IPS-18a (cell line): ENCODE results near the gene LIMK2.
"Not testable (repeated sequence)": the region's sequence is repeated elsewhere in the genome, so short reads cannot be mapped to it uniquely, and the experiment has no call there.

Source experiments
- H3K27ac ChIP-seq: one replicate; pipeline ENCODE4 v1.5.1; 2013; ENCODE audit warnings: low read length
- H3K27me3 ChIP-seq: one replicate; pipeline ENCODE4 v1.6.1; 2013; ENCODE audit warnings: mild to moderate bottlenecking, low read length; ENCODE audit not compliant: control insufficient read depth, insufficient read depth
- H3K36me3 ChIP-seq: one replicate; pipeline ENCODE4 v1.6.1; 2013; ENCODE audit warnings: low read depth, low read length; ENCODE audit not compliant: control insufficient read depth
- H3K4me1 ChIP-seq: one replicate; pipeline ENCODE4 v1.6.1; 2013; ENCODE audit warnings: low read depth, low read length; ENCODE audit not compliant: control insufficient read depth
- H3K4me3 ChIP-seq: one replicate; pipeline ENCODE4 v1.5.1; 2013; ENCODE audit warnings: low read length
- H3K9ac ChIP-seq: one replicate; pipeline ENCODE4 v1.6.1; 2013; ENCODE audit warnings: mild to moderate bottlenecking, low read length, moderate library complexity
- H3K9me3 ChIP-seq: one replicate; pipeline ENCODE4 v1.6.1; 2013; ENCODE audit warnings: low read depth, low read length; ENCODE audit not compliant: control insufficient read depth

LIMK2 gene

GRCh38 chr22:31215018-31215535, 3.0 kb downstream of the LIMK2 start:
- H3K36me3 ChIP-seq = no peaks in the 10 kb centered on the region
- no peaks in the 10 kb centered on the region for H3K27me3 ChIP-seq
- H3K9me3 ChIP-seq = no peaks in the 10 kb centered on the region
- peaks cover 4% of the 10 kb centered on the region for H3K4me1 ChIP-seq
- no peak overlapping the region for H3K27ac ChIP-seq
- no peak overlapping the region for H3K9ac ChIP-seq
- no peak overlapping the region for H3K4me3 ChIP-seq

DNA sequence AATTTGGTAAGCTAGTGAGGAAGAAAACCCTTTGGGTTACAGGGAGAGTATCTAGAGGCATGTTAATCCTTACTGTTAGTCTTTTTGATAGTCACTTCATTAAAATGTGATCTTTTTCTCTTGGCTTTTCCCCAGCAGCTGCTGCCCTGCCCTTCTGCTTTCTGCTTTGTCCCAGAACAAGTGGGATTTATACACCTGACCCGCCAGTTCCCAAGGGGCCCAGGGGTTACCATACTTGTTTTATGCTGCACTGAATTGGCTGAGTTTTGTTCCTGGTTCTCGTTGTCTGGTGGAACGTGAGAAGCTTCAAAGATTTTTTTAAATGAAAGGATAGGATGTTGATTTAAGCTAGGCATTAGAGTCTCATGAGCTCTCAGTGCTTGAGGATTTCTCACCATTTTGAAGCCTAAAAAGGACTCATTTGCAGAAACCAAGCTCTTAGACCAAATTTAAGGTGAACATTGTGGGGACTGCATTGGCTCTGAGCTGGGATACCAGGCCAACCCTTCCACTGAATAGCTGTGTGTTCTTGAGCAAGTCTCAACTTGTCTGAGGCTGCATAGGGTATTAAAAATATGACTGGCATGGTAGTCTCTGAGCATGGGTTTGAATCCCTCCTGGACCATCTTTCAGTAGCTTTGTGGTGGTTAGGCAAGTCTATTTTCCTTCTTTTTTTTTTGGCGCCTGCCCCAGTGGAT, 6.6 kb downstream of the LIMK2 start:
- no peaks in the 10 kb centered on the region for H3K4me1 ChIP-seq
- no peak overlapping the region for H3K9ac ChIP-seq
- no peaks in the 10 kb centered on the region for H3K27me3 ChIP-seq
- H3K9me3 ChIP-seq = no peaks in the 10 kb centered on the region
- H3K4me3 ChIP-seq = no peak overlapping the region
- no peak overlapping the region for H3K27ac ChIP-seq
- no peaks in the 10 kb centered on the region for H3K36me3 ChIP-seq

- H3K4me1 ChIP-seq = no peaks in the 10 kb centered on the region
- H3K4me3 ChIP-seq = no peak overlapping the region
- no peak overlapping the region for H3K27ac ChIP-seq
- no peaks in the 10 kb centered on the region for H3K36me3 ChIP-seq
- no peaks in the 10 kb centered on the region for H3K27me3 ChIP-seq
- no peak overlapping the region for H3K9ac ChIP-seq
- H3K9me3 ChIP-seq = no peaks in the 10 kb centered on the region
Observed at GRCh38 chr22:31221084-31221483, 9.0 kb downstream of the LIMK2 start.

GRCh38 chr22:31222736-31223135, 10.6 kb downstream of the LIMK2 start:
- H3K9ac ChIP-seq = no peak overlapping the region
- no peak overlapping the region for H3K27ac ChIP-seq
- no peak overlapping the region for H3K4me3 ChIP-seq
- H3K9me3 ChIP-seq = no peaks in the 10 kb centered on the region
- H3K27me3 ChIP-seq = no peaks in the 10 kb centered on the region
- H3K4me1 ChIP-seq = no peaks in the 10 kb centered on the region
- H3K36me3 ChIP-seq = peaks cover 7% of the 10 kb centered on the region

DNA sequence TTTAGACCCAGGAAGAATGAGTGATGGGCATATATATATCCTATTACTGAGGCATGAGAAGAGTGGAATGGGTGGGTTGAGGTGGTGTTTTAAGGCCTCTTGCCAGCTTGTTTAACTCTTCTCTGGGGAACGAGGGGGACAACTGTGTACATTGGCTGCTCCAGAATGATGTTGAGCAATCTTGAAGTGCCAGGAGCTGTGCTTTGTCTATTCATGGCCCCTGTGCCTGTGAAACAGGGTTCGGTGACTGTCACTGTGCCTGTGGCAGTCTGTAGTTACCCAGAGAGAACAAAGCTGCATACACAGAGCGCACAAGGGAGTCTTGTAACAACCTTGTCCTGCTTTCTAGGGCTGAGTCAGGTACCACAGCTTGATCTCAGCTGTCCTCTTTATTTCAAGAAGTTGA, 11.7 kb downstream of the LIMK2 start:
- no peak overlapping the region for H3K4me3 ChIP-seq
- H3K36me3 ChIP-seq = peaks cover 7% of the 10 kb centered on the region
- no peaks in the 10 kb centered on the region for H3K27me3 ChIP-seq
- no peak overlapping the region for H3K9ac ChIP-seq
- H3K4me1 ChIP-seq = no peaks in the 10 kb centered on the region
- no peaks in the 10 kb centered on the region for H3K9me3 ChIP-seq
- no peak overlapping the region for H3K27ac ChIP-seq

- not testable (repeated sequence) for H3K27ac ChIP-seq, H3K9ac ChIP-seq, H3K27me3 ChIP-seq, H3K36me3 ChIP-seq, H3K4me3 ChIP-seq, H3K9me3 ChIP-seq, H3K4me1 ChIP-seq
Observed at GRCh38 chr22:31224691-31225090, 12.6 kb downstream of the LIMK2 start.

GRCh38 chr22:31227186-31227585, 15.1 kb downstream of the LIMK2 start:
- H3K36me3 ChIP-seq = peaks cover 10% of the 10 kb centered on the region
- no peak overlapping the region for H3K27ac ChIP-seq
- H3K4me1 ChIP-seq = peaks cover 7% of the 10 kb centered on the region
- H3K4me3 ChIP-seq = no peak overlapping the region
- H3K27me3 ChIP-seq = no peaks in the 10 kb centered on the region
- no peak overlapping the region for H3K9ac ChIP-seq
- no peaks in the 10 kb centered on the region for H3K9me3 ChIP-seq

- Histone ChIP-seq H3K9ac (no peak overlapping the region), H3K27me3 (no peaks in the 10 kb centered on the region), H3K36me3 (peaks cover 10% of the 10 kb centered on the region), H3K4me3 (no peak overlapping the region), H3K27ac (no peak overlapping the region), H3K9me3 (no peaks in the 10 kb centered on the region), H3K4me1 (peaks cover 7% of the 10 kb centered on the region)
Observed at GRCh38 chr22:31229402-31230079, 17.4 kb downstream of the LIMK2 start.

- Histone ChIP-seq H3K4me1 (peaks cover 7% of the 10 kb centered on the region), H3K27me3 (no peaks in the 10 kb centered on the region), H3K36me3 (peaks cover 10% of the 10 kb centered on the region), H3K27ac (no peak overlapping the region), H3K4me3 (no peak overlapping the region), H3K9ac (no peak overlapping the region), H3K9me3 (no peaks in the 10 kb centered on the region)
Observed at GRCh38 chr22:31230155-31230870, 18.2 kb downstream of the LIMK2 start.

DNA sequence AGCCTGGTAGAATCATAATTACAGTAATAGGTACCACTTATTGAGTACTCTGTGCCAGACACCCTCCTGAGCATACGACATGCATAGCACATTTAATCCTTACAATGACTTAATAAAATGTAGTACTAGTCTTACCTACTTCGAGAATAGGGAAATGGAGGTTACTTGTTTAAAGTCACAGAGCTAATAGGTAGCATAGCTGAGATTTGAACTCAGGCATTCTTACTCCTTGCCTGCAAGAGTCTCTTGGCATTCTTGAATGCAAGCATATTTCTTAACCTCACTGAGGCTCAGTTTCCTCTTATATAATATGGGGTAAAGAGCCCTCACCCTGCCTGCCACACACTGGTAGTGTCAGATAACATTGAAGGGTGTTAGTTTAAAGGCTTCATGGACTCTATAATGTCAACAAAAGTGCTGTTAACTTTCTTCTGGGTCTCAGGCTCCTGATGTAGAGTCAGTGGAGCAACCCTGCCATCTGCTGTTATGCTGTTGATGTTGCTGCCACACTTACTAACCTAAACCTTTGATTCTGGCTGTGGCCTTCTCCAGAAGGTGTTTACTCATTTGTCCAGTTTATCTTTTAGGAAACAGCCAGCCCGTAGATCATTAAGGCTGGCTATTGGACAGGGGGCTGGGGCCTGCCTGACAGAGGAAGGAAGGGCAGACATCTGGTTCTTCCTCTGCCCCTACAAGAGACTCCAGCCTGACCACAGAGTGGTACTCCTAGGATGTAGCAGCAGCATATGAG, 18.9 kb downstream of the LIMK2 start:
- Histone ChIP-seq H3K4me3 (no peak overlapping the region), H3K9ac (no peak overlapping the region), H3K27me3 (no peaks in the 10 kb centered on the region), H3K4me1 (peaks cover 7% of the 10 kb centered on the region), H3K9me3 (no peaks in the 10 kb centered on the region), H3K36me3 (peaks cover 10% of the 10 kb centered on the region), H3K27ac (no peak overlapping the region)

DNA sequence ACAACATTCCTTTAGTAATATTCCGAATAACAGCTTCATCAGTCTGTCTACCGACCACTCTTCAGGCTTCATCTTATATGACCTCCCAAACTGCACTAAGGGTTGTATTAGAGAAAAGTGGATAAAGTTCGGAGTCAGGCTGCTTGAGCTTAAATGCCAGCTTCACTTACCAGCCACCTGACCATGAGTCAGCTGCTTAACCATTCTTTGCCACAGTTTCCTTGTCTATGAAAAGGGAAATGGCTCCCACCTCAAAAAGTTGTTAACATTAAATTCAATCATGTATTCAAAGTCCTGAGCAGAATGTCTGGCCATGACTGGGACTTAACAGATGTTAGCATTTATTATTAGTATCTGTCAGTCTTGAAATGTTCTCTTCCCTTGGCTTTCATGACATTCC, 20.9 kb downstream of the LIMK2 start:
- Histone ChIP-seq H3K9ac (no peak overlapping the region), H3K9me3 (no peaks in the 10 kb centered on the region), H3K4me1 (peaks cover 7% of the 10 kb centered on the region), H3K27me3 (no peaks in the 10 kb centered on the region), H3K4me3 (no peak overlapping the region), H3K36me3 (peaks cover 3% of the 10 kb centered on the region), H3K27ac (no peak overlapping the region)
